SU-DHL-6 (cell line): ENCODE measurements around the gene PLAAT4.

Experiments used
- H2AFZ ChIP-seq: fragments of 200-600 bp; sonication (generic); 2 replicates; pipeline ENCODE4 v1.6.1; 2014; ENCODE audit warnings: low read depth, mild to moderate bottlenecking, moderate library complexity, mixed read lengths, antibody characterized with exemption, low read length; ENCODE audit not compliant: severe bottlenecking
- H3F3A ChIP-seq: fragments of 200-600 bp; shearing (Covaris generic); 2 replicates; pipeline ENCODE4 v1.6.0; 2016; ENCODE audit warnings: antibody characterized with exemption, mild to moderate bottlenecking; ENCODE audit not compliant: insufficient read depth
- H3K27ac ChIP-seq: fragments of 200-600 bp; sonication (generic); 2 replicates; pipeline ENCODE4 v1.5.1; 2016; ENCODE audit warnings: low read depth, mild to moderate bottlenecking, low read length, moderate library complexity, mixed read lengths
- H3K27me3 ChIP-seq: fragments of 200-600 bp; sonication (generic), shearing (Covaris generic); 2 replicates; pipeline ENCODE4 v1.6.0; 2014; ENCODE audit warnings: mild to moderate bottlenecking, low read length
- H3K36me3 ChIP-seq: fragments of 200-600 bp; sonication (generic); 2 replicates; pipeline ENCODE4 v1.6.1; 2014; ENCODE audit warnings: mild to moderate bottlenecking, low read length, mixed read lengths
- H3K4me2 ChIP-seq: fragments of 300-600, 200-600 bp; shearing (Covaris generic), sonication (generic); 2 replicates; pipeline ENCODE4 v1.6.0; 2014; ENCODE audit warnings: low read length, low read depth, mild to moderate bottlenecking; ENCODE audit not compliant: poor library complexity, severe bottlenecking
- H3K4me3 ChIP-seq: fragments of 200-600 bp; sonication (generic); 2 replicates; pipeline ENCODE4 v1.5.1; 2014; ENCODE audit warnings: antibody characterized with exemption, low read length, mild to moderate bottlenecking, mixed read lengths; ENCODE audit not compliant: insufficient read depth, poor library complexity, severe bottlenecking
- H3K79me2 ChIP-seq: fragments of 200-600 bp; sonication (generic); 2 replicates; pipeline ENCODE4 v1.6.1; 2014; ENCODE audit warnings: mild to moderate bottlenecking, low read length, moderate library complexity; ENCODE audit not compliant: insufficient read depth
- H3K9ac ChIP-seq: fragments of 200-600 bp; sonication (generic); 2 replicates; pipeline ENCODE4 v1.7.0; 2014; ENCODE audit warnings: mild to moderate bottlenecking, low read length
- H3K9me2 ChIP-seq: fragments of 200-600 bp; sonication (generic); replicated peaks from 2 replicates; pipeline ENCODE4 v1.6.1; 2014; ENCODE audit warnings: low read length; ENCODE audit not compliant: insufficient read depth
- H3K9me3 ChIP-seq: fragments of 200-600 bp; sonication (generic); 2 replicates; pipeline ENCODE4 v1.6.1; 2014; ENCODE audit warnings: low read length, mixed read lengths; ENCODE audit not compliant: insufficient read depth
- H4K20me1 ChIP-seq: fragments of 200-600 bp; sonication (generic); 2 replicates; pipeline ENCODE4 v1.6.1; 2014; ENCODE audit warnings: low read depth, mild to moderate bottlenecking, antibody characterized with exemption, low read length, moderate library complexity, mixed read lengths
- EZH2phosphoT487 ChIP-seq: fragments of 200-600 bp; sonication (generic), shearing (Covaris generic); conservative IDR thresholded peaks from 2 replicates; pipeline ENCODE4 v1.6.1; 2018; ENCODE audit warnings: mild to moderate bottlenecking, antibody characterized with exemption, low read length, moderate library complexity, mixed read lengths
- TF ChIP-seq, protein P1 (sequence below): fragments of 200-600 bp; sonication (generic); IDR thresholded peaks from one replicate; pipeline ENCODE4 v1.5.1; 2017; ENCODE audit warnings: antibody characterized with exemption, mild to moderate bottlenecking, low read length, moderate library complexity; ENCODE audit not compliant: insufficient read depth, poor library complexity, severe bottlenecking

Gene PLAAT4

GRCh38 chr11:63560506-63561180 lies 24.0 kb downstream of the PLAAT4 start:
- no peak overlapping the region for H2AFZ ChIP-seq

GRCh38 chr11:63563201-63564055 lies 26.8 kb downstream of the PLAAT4 start, which contains the start of gene PLAAT2:
Gene PLAAT2, minus strand, starts transcription at chr11:63563379. Its CDS starts 55 bp downstream, at chr11:63563324.
- Histone ChIP-seq H3K9me2 (no peaks in the 10 kb centered on the region), H3K27me3 (no peaks in the 10 kb centered on the region), H3K4me3 (no peak within 1 kb of the TSS), H3K27ac (no peak within 1 kb of the TSS), H3F3A (0 out of 2 replicates have a peak, but pooled peaks cover 5% of the 10 kb centered on the region), H3K4me2 (no peak within 1 kb of the TSS), H3K36me3 (no peaks in the 10 kb centered on the region), H4K20me1 (no peaks in the 10 kb centered on the region), H2AFZ (no peak within 1 kb of the TSS), H3K9ac (no peak within 1 kb of the TSS), H3K9me3 (no peaks in the 10 kb centered on the region), H3K79me2 (no peaks in the 10 kb centered on the region)
- TF ChIP-seq, protein P1, sequence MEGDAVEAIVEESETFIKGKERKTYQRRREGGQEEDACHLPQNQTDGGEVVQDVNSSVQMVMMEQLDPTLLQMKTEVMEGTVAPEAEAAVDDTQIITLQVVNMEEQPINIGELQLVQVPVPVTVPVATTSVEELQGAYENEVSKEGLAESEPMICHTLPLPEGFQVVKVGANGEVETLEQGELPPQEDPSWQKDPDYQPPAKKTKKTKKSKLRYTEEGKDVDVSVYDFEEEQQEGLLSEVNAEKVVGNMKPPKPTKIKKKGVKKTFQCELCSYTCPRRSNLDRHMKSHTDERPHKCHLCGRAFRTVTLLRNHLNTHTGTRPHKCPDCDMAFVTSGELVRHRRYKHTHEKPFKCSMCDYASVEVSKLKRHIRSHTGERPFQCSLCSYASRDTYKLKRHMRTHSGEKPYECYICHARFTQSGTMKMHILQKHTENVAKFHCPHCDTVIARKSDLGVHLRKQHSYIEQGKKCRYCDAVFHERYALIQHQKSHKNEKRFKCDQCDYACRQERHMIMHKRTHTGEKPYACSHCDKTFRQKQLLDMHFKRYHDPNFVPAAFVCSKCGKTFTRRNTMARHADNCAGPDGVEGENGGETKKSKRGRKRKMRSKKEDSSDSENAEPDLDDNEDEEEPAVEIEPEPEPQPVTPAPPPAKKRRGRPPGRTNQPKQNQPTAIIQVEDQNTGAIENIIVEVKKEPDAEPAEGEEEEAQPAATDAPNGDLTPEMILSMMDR: no peak
- TF ChIP-seq EZH2phosphoT487: no peak

More at GRCh38 chr11:63560506-63561180, 24.0 kb downstream of the PLAAT4 start:
- Histone ChIP-seq H3K9me3 (no peaks in the 10 kb centered on the region), H3K9ac (no peak overlapping the region), H3K4me2 (no peak overlapping the region), H3K36me3 (no peaks in the 10 kb centered on the region), H3K79me2 (no peaks in the 10 kb centered on the region), H3K9me2 (no peaks in the 10 kb centered on the region), H4K20me1 (no peaks in the 10 kb centered on the region), H3F3A (no peaks in the 10 kb centered on the region), H3K4me3 (no peak overlapping the region), H3K27me3 (no peaks in the 10 kb centered on the region), H3K27ac (no peak overlapping the region)
- no peak for TF ChIP-seq EZH2phosphoT487
- TF ChIP-seq, protein P1: no peak

- Histone ChIP-seq H3K4me2 (no peak overlapping the region), H3K4me3 (no peak overlapping the region), H3K27ac (no peak overlapping the region), H3K79me2 (no peaks in the 10 kb centered on the region), H2AFZ (no peak overlapping the region), H3K9ac (no peak overlapping the region), H3K27me3 (no peaks in the 10 kb centered on the region), H3K9me2 (no peaks in the 10 kb centered on the region), H3K36me3 (no peaks in the 10 kb centered on the region), H3F3A (0 out of 2 replicates have a peak, but pooled peaks cover 5% of the 10 kb centered on the region), H3K9me3 (no peaks in the 10 kb centered on the region), H4K20me1 (no peaks in the 10 kb centered on the region)
- TF ChIP-seq, protein P1: no peak
- no peak for TF ChIP-seq EZH2phosphoT487
These were observed 27.6 kb downstream of the PLAAT4 start for GRCh38 chr11:63564056-63564774.
